GM21367 (cell line): ENCODE measurements around the gene SLC35G1.

ENCODE experiments used
- ATAC-seq: cut with Tn5 transposase; IDR thresholded peaks from one replicate; pipeline ENCODE4 v1.9.1; 2021; ENCODE audit not compliant: unreplicated experiment

SLC35G1 gene

GRCh38 chr10:93947524-93947923, 53.7 kb downstream of the SLC35G1 start:
- no peak for ATAC-seq

- ATAC-seq, result no peak
Measured at GRCh38 chr10:93951905-93952304, 58.1 kb downstream of the SLC35G1 start.
